GM11168 (cell line): ENCODE data around the gene GFI1B.
"Not testable (repeated sequence)": the region's sequence is repeated elsewhere in the genome, so short reads cannot be mapped to it uniquely, and the experiment has no call there.

Experiments used
- in situ Hi-C: fragments of 300-500 bp; cut with MboI; formaldehyde crosslinking; loops from one replicate; pipeline ENCODE4 v1.12.0; 2022; ENCODE audit warnings: low sequenced_read_pairs; ENCODE audit not compliant: unreplicated experiment

The GFI1B gene

DNA sequence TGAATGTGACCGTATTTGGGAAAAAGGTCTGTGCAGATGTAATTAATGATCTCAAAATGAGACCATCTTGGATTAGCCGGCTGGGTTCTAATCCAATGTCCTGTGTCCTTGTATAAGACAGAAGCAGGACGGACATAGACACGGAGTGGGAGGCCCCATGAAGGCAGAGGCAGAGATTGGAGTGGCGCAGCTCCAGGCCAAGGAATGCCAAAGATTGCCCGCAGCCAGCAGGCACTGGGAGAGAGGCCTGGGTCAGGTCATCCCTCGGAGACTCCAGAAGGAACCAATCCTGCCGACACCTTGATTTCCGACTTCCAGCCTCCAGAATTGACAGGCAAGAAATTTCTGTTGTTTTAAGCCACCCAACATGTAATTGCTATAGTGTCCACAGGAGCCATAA lies 13.0 kb upstream of the GFI1B start:
- in situ Hi-C loops = no loop called here

DNA sequence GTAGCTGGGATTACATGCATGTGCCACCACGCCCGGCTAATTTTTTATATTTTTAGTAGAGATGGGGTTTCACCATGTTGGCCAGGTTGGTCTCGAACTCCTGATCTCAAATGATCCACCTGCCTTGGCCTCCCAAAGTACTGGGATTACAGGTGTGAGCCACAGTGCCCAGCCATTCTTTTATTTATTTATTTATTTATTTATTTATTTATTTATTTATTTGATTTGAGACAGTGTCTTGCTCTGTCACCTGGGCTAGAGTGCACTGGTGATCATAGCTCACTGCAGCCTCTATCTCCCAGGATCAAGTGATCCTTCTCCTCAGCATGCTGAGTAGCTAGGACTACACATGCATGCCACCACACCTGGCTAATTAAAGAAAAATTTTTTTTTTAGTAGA lies 10.6 kb upstream of the GFI1B start:
- in situ Hi-C loops = not testable (repeated sequence)

DNA sequence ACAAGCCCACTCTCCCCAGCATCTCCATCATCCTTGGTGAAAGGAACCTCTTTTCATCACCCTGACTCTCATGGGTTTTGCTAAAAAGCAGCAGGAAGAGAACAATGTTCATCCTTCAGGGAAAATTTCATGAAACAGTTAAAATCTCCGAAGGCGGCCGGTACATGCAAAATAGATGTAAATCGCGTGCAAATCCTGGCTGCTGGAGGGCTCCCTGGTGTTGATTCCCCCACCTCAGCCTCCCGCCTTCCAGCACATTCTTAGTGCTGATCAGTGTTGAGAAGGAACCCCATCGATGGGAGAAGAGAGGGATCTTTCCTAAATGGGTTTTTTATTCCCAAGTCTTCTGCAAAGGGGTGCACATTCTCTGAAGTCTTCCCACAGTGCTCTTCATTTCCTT lies 8.7 kb upstream of the GFI1B start:
- in situ Hi-C loops = no loop called here

DNA sequence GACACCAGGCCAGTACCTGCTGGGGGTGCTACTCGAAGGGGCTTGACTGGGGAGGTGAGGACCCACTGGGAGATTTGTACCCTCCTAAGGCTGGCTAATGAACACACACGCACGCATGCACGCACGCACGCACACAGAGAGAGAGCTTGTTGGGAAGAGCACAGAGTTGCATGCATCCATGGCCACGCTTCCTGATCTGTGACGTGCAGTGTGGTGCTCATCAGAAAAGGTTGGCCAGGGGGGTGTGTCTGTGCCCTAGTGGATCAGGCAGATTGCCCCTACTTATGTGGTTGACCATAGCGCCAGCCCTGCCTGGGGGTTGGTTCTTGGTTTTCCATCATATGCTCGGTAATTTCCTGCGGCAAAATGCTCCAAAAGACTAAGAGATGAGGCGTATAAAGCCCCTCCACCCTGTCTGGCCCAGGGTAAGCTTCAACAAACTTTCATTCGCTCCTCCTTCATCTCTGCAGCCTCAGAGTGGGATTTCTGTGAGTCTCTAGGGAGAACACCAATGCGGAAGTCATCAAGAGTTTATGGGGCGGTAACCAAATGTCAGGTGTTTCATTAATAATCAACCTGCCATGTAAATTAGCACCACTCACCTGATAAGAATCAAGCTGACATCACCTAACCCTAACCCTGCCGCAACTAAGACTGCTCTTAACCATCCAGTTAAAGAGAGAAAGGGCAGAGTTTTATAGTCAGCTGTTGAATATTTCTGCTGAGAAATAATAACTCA lies 8.0 kb upstream of the GFI1B start:
- in situ Hi-C loops = no loop called here

DNA sequence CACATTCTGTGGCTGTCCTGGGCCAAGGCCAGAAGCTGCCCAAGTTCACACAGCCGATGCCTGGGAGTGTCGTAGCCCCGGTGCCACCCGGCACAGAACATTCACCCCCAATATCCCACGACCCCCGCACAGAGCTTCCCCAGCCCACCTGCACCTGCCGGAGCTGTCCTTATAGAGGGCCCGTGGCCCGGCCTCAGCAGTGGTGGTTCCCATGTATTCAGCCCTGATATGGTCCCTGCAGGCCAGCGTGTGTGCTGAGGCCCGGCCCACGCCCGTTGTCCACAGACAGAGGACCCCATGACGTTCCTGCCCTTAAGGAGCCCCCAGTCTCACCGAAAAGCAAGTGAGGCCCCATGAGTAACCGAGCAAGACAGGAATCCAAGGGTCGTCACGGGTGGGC lies 5.3 kb upstream of the GFI1B start:
- in situ Hi-C loops = no loop called here

DNA sequence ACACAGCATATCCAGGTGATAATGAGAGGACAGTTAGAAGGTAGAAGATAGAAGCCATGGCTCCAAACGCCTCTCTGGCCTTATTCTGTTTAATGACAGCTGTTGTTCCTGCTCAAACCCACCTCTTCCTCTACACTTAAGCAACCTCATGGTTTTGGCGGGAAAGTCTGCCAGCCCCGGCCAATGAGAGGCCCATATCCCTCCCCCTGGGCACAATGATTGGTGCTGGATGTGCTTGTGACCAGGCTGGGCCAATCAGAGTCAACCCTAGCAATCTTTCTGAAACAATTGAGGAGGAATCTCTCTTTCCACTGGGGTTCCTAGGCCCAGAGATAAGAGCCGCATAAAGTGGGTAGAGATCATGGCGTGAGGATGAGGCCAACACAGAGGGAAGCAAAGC lies 4.8 kb upstream of the GFI1B start:
- in situ Hi-C loops = no loop called here

DNA sequence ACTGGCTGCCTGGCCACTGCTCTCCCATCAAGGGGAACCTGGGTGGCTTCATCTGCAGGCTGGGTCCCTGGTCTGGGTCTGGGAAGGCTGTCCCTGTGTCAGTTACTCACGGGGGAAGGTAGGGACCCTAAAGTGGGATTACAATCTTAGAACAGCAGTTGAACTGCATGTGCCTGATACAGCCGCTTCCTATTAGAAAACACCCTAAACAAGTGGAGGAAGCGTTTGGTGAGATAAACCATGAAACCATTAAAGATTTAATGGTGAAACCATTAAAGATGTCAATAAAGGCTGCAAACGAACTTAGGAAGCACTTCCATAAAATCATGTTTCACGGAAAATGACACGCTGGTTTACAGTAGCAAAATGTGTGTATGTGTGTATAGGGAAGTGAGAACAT lies 2.5 kb upstream of the GFI1B start:
- in situ Hi-C loops = no loop called here

DNA sequence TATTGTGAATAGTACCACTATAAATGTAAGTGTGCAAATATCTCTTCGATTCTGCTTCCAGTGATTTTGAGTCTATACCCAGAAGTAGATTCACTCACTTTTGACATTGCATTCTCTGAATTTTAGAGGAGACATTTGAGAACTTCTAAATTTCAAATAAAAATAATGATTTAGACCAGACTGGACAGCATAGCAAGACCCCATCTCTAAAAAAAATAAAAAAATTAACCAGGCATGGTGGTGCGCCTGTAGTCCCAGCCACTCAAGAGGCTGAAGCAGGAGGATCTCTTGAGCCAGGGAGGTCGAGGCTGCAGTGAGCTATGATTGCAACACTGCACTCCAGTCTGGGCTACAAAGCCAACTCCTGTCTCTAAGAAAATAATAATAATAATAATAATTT lies 1.9 kb upstream of the GFI1B start:
- in situ Hi-C loops = no loop called here

DNA sequence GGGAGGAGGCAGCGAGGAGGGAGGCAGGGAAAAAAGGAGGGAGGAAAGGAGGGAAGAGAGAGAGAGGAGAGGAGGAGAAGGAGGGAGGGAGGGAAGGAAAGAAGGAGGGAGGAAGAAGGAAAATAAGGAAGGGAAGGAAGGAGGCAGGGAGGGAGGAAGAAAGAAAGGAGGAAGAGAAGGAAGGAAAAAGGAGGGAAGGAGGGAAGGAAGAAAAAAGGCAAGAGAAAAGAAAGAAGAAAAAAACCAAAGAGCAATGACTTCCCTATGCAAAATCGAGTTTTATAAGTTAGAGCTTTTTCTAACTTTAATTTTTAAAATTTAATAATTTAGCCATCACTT lies 413 bp upstream of the GFI1B start:
- in situ Hi-C loops = no loop called here

DNA sequence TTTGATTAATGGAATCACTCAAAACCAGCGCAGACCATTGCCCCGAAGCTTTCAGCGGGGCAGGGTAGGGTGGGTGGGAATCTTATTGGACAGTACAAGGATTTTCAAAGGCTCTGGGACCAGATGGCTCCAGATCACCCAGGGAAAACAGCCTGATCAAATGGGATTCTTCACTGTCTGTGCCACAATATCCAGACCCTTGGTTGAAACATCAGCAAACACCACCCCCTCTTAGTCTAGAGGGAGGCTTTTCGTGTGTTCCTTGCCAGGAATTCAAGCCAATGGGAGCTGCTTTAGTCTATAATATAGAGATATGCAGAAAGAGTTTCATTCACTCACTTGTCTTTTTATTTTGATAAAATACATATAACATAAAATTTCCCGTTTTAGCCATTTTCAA lies 1.7 kb downstream of the GFI1B start:
- in situ Hi-C loops = no loop called here

DNA sequence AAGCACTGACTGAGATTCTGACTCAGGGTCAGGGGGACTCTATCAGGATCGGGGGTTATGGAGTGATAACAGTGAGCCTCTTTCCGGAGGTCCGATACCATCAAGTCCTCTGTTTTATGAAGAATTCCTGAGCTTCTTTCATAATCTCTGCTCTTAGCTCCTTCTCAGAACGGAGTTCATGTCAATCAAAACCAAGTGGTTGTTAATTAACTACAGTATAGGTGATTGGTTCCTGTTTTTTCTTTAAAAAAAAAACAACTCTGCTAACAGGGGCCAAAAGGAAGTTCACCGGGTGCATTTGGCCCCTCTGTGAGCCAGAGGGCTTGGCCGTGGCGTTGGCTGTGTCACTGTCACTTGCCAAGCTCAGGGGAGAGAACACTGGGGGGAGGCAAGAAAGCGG lies 4.0 kb downstream of the GFI1B start:
- in situ Hi-C loops = no loop called here

DNA sequence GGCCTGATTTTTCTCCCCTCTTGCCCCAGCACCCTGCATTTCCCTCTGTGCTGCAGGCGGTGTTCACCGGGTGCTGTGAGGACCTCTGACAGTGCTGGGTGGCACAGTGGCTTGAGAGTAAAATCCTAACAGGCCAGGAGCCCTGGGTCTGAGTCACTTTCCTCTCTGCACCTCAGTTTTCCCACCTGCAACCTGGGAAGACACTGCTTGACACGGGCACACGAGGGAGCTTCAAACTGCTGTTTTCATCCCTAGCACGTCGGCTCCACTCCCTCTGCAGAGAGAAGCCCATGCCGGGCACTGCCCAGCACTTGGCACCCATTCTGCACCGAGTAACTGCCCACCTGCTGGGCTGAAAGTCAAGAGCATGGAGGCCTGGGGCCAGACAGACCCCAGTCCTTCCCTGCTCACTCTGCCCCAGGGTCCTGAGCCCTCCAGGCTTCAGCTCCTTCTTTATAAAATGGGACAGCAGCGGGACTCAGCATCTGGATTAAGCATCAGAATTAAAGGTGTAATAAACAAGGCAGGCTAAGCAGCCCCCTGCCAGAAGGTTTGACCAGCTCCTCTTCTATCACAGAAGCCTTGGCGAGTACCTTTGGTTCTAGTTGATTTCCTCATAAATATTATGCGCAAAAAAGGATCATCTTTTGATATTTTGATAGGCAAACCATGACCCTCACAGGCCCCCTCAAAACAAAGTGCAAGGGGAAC lies 5.2 kb downstream of the GFI1B start:
- in situ Hi-C loops = no loop called here

DNA sequence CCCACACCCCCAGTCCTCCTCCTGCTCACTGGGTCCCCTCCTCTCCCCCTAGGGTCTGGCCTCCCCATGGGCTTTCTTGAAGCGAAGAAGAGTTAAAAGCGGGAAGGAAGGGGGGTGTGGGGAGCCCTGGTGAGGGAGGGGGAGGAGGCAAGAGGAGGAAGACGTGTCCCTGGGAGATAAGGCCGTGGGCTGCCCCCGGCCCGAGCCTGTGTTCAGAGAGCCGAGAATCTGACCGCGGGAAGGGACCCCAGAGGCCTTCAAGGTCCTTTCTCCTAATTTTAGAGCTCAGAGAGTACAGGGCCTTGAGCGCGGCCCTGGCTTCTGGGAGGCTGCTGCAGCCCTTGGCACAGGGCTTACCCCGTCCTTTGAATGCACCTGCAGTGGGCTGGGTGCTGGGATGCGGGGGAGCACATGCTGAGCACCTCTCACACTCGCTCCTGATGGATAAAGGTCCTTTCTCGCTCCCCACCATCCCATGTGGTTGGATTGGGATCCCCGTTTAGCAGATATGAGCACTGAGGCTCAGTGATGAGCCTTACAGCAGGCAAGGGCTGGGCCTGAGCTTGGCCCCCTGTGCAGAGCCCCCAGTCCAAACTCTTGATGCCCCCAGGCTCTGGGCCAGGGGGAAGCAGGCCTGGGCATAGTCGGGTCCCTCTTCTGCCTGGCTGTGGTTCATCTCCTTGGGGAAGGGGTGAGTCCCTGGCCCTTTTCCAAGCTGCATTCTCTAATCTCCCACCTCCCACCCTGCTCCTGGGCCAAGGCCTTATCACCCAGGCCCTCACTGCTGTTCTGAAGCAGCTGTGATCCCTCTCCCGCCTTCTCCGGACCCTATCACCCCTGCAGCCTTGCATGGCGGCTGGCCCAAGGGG lies 5.9 kb downstream of the GFI1B start:
- in situ Hi-C loops = no loop called here

DNA sequence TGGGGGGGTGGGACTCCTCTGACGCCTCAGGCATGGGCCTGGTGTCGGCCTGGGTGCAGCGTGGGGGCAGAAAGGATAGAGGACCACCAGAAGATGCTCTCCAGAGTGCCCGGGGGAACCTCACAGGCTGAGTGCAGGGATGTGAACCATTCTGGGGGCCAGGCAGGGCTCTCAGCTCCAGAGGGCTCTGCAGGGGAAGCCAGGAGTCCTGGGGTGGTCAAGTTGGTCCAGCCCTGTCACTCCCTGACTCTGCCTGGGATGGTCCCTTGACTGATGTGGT lies 6.5 kb downstream of the GFI1B start:
- in situ Hi-C loops = no loop called here

DNA sequence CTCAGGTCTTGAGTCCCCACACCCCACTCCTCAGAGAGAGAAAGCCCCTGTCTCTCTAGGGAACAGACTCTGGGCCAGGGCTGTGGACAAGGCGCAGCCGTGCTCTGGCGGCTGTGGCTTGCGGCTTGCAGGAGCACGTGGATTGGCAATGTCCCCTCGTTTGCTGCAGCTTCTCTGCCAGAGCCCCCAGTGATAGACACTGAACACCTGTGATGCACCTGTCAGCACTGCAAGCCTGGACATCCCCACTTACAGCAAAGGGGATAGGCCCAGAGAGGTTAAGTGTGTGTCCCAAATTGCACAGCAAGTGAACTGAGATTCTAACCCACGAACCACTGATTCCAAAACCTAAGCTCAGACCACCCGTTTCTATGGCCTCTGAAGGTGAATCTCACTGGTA lies 7.0 kb downstream of the GFI1B start:
- in situ Hi-C loops = no loop called here

DNA sequence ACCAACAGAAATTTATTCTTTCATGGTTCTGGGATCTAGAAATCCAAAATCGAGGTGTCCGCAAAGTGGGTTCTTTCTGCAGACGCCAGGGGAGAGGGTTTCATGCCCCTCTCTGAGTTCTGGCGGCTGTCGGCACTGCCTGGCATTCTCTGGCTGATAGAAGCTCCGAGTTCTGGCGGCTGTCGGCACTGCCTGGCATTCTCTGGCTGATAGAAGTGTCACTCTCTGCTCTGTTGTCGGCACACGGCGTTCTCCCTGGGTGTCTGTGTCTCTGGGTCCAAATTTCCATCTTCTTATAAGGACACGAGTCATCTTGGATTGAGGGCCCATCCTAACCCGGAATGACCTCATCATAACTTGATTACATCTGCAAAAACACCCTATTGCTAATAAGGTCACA lies 7.6 kb downstream of the GFI1B start:
- in situ Hi-C loops = no loop called here

DNA sequence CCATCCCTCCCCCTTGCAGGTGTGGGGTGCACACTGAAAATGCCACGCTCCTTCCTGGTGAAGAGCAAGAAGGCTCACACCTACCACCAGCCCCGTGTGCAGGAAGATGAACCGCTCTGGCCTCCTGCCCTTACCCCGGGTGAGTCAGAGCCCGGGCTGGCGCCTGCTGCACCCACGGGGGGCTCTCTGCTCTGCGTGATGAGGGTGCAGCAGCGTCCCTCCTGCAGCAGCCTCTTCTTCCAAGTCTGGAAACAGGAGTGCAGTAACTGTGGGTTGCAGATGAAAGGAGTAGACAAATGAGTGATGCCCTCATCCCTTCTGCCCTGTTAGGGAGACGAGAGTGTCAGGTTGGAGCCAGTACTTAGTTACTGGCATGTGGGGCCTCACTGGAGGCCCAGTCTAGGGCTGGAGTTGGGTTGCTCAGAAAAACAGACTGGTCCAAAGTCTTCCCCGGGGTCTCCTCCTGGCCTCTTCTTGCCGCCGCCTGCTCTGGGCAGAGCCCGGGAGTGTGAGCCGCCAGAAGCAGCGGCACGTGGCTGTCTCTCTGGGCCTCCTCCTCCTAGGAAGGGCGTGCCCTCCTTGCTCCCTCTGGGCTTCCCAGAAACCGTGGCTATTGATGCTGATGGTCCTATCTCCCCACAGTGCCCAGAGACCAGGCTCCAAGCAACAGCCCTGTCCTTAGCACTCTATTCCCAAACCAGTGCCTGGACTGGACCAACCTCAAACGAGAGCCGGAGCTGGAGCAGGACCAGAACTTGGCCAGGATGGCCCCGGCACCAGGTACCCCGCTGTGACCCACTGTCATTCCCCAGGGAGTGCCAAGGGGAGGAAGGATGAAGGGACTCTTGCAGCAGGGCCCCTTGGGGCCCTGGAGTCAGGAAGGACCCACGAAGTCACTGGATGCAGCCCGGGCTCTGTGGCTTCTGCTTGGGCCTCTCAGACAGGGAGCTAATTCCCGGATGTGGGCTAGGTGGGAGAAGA lies 8.4 kb downstream of the GFI1B start:
- in situ Hi-C loops = no loop called here

DNA sequence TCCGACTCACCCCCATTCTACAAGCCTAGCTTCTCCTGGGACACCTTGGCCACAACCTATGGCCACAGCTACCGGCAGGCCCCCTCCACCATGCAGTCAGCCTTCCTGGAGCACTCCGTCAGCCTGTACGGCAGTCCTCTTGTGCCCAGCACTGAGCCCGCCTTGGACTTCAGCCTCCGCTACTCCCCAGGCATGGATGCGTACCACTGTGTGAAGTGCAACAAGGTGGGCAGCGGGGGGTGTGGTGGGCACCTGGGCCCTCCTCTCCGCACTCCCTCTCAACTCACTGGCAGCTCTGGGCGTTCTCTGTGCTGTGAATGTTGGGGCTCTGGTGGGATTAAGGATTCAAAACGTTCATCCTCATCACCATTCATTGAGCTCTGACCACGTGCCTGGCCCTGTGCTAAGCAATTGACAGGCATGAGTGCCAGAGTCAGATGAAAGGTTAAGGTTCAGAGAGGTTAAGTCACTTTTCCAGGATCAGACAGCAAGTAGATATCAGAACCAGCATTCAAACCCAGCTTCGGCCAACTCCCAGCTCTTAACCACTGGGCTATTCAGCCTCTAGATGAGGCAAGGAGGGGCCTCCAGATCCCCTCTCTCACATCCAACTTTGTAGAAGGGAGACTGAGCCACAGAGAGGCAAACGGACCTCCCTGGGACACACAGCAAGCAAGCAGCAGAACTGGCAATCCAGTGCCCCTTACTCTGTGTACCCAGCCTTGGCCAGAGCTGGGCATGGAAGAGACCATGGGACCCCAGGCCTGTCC lies 9.9 kb downstream of the GFI1B start:
- in situ Hi-C loops = no loop called here

DNA sequence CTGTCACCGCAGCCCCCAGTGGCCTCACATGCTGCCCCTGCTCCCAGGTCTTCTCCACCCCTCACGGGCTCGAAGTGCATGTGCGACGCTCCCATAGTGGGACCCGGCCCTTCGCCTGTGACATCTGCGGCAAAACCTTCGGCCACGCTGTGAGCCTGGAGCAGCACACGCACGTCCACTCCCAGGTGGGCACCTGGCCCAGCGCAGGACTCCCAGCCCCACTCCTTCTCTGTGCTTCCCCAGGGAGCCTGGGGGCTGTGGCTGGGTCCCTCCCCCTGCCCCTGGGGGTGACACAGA lies 10.5 kb downstream of the GFI1B start:
- in situ Hi-C loops = no loop called here

DNA sequence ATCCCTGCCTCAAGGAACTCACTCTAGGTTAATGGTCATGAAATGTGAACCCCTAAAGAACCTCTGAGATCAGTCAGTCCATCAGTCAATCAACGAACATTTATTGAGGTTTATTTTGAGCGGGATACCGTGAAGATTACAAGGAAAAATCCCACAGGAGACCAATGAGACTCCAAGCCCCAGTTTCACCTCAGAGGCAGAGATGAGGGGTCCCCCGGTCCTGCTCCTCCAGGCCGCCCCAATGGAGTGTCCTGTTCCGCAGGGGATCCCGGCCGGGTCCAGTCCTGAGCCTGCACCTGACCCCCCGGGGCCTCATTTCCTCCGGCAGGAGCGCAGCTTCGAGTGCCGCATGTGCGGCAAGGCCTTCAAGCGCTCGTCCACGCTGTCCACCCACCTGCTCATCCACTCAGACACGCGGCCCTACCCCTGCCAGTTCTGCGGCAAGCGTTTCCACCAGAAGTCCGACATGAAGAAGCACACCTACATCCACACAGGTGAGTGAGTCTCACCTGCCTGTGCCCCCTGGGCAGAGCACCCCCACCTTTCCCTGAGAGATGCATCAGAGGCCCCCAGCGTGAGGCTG lies 11.0 kb downstream of the GFI1B start:
- in situ Hi-C loops = no loop called here
